NT2/D1 (cell line): ENCODE measurements around the gene FAM50B.

Source experiments
- DNase-seq: peaks from one replicate; pipeline ENCODE4 v3.0.0-alpha.2; 2011; ENCODE audit warnings: low read depth, low spot score
- H3K27me3 ChIP-seq: 2 replicates; pipeline ENCODE4 v1.6.0; 2011; ENCODE audit warnings: mild to moderate bottlenecking; ENCODE audit not compliant: insufficient read length, insufficient read depth
- H3K36me3 ChIP-seq: 2 replicates; pipeline ENCODE4 v1.6.1; 2011; ENCODE audit warnings: mild to moderate bottlenecking, low read length, mixed read lengths; ENCODE audit not compliant: insufficient read depth, insufficient read length
- H3K4me1 ChIP-seq: 2 replicates; pipeline ENCODE4 v1.5.1; 2011; ENCODE audit not compliant: insufficient read depth, insufficient read length
- H3K4me3 ChIP-seq: 2 replicates; pipeline ENCODE4 v1.5.1; 2011; ENCODE audit warnings: low read depth; ENCODE audit not compliant: insufficient read length
- H3K9ac ChIP-seq: 2 replicates; pipeline ENCODE4 v1.6.0; 2011; ENCODE audit warnings: low read depth; ENCODE audit not compliant: insufficient read length
- H3K9me3 ChIP-seq: 2 replicates; pipeline ENCODE4 v1.5.1; 2011; ENCODE audit warnings: mild to moderate bottlenecking, low read length; ENCODE audit not compliant: insufficient read depth
- SUZ12 ChIP-seq: IDR thresholded peaks from 2 replicates; pipeline ENCODE4 v1.6.1; 2011; ENCODE audit not compliant: insufficient read length, insufficient read depth; ENCODE audit errors: extremely low read depth
- YY1 ChIP-seq: IDR thresholded peaks from 2 replicates; pipeline ENCODE4 v1.6.1; 2011; ENCODE audit not compliant: insufficient read length, insufficient read depth
- ZNF274 ChIP-seq: IDR thresholded peaks from 2 replicates; pipeline ENCODE4 v1.6.1; 2011; ENCODE audit warnings: mild to moderate bottlenecking, low read depth, low read length

Gene FAM50B

GRCh38 chr6:3899061-3899460 lies 49.9 kb downstream of the FAM50B start:
- Histone ChIP-seq H3K9me3 (no peaks in the 10 kb centered on the region; the same call in 1 of the 2 replicates), H3K4me3 (no peak overlapping the region), H3K9ac (no peak overlapping the region), H3K36me3 (no peaks in the 10 kb centered on the region), H3K4me1 (peaks cover 4% of the 10 kb centered on the region), H3K27me3 (no peaks in the 10 kb centered on the region)
- no peak for TF ChIP-seq SUZ12
- no peak for TF ChIP-seq YY1
- no peak for TF ChIP-seq ZNF274
- no peak for DNase-seq

GRCh38 chr6:3899970-3900439 lies 50.8 kb downstream of the FAM50B start:
- no peaks in the 10 kb centered on the region for H3K36me3 ChIP-seq
- no peak overlapping the region for H3K4me3 ChIP-seq
- TF ChIP-seq ZNF274 (no peak), YY1 (no peak), SUZ12 (no peak)
- H3K9me3 ChIP-seq, result no peaks in the 10 kb centered on the region; the same call in 1 of the 2 replicates
- peaks cover 2% of the 10 kb centered on the region for H3K4me1 ChIP-seq
- no peak for DNase-seq
- no peak overlapping the region for H3K9ac ChIP-seq
- no peaks in the 10 kb centered on the region for H3K27me3 ChIP-seq
